ENCODE data around the gene TNFAIP3.

TNFAIP3 gene

GRCh38 chr6:137927777-137928218 is 60.7 kb downstream of the TNFAIP3 start:
- DNase-seq (ENCODE audit: low read depth, low spot score), result peak; percentile 29
- in situ Hi-C loops (cut with HindIII; ENCODE audit: low sequenced_read_pairs), result no loop called here
- TF ChIP-seq, protein P1, sequence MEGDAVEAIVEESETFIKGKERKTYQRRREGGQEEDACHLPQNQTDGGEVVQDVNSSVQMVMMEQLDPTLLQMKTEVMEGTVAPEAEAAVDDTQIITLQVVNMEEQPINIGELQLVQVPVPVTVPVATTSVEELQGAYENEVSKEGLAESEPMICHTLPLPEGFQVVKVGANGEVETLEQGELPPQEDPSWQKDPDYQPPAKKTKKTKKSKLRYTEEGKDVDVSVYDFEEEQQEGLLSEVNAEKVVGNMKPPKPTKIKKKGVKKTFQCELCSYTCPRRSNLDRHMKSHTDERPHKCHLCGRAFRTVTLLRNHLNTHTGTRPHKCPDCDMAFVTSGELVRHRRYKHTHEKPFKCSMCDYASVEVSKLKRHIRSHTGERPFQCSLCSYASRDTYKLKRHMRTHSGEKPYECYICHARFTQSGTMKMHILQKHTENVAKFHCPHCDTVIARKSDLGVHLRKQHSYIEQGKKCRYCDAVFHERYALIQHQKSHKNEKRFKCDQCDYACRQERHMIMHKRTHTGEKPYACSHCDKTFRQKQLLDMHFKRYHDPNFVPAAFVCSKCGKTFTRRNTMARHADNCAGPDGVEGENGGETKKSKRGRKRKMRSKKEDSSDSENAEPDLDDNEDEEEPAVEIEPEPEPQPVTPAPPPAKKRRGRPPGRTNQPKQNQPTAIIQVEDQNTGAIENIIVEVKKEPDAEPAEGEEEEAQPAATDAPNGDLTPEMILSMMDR (IDR thresholded peaks at IDR 0.05; ENCODE audit: low read depth, low read length), result no peak
- H3K4me3 ChIP-seq (ENCODE audit: low read depth, low read length), result no peak overlapping the region

DNA sequence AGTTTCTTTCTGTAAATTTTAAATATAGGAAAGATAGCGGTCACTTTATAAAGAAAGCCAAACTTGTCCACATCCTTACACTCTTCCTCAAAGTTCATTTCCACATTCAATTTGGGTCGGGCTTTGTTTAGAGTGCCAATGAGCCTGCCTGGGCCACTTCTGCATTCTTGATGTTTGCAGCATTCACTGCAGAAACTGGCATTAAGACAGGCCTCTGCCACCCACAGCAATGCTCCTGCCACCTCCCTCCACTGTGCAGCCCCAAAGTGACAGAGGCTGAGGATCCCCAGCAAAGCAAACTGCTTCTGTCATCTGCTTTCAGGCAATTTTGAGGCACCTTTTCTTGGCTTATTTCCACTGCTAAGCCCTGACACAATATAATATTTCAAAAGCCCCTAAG is 61.2 kb downstream of the TNFAIP3 start:
- DNase-seq (ENCODE audit: low read depth, low spot score), result no peak
- in situ Hi-C loops (cut with HindIII; ENCODE audit: low sequenced_read_pairs), result no loop called here
- no peak overlapping the region for H3K4me3 ChIP-seq (ENCODE audit: low read depth, low read length)

DNA sequence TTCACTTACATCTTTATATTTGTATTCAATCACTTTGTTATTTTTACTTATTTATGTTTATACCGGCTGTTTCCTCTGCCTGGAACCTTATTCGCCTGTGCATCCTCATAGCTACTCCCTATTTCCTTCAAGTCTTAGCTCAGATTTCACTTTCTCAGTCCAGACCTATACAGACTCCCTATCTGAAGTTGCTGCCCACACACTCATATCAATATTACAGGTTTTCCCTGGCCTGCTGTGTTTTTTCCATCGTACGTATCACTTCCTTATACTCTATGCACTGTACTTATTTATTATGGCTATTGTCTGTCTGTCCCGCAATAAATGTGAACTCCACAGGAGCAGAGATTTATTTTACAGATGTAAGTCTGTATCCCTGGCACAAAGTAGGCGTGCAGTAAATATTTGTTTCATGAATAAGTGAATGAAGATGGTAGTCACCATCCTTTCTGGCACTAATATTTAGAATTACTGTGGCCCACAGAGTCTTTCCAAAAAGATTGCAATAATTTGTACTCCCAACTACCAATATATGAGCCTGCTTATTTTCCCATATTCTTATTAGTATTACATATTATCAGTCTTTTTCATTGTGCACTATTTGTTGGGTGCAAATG is 64.9 kb downstream of the TNFAIP3 start:
- in situ Hi-C loops (cut with HindIII; ENCODE audit: low sequenced_read_pairs), result no loop called here
- no peak for DNase-seq (ENCODE audit: low read depth, low spot score)
- no peak overlapping the region for H3K4me3 ChIP-seq (ENCODE audit: low read depth, low read length)
- TF ChIP-seq, protein P1 (IDR thresholded peaks at IDR 0.05; ENCODE audit: low read depth, low read length), result no peak

More for the DNA sequence above, 61.2 kb downstream of the TNFAIP3 start:
- TF ChIP-seq, protein P1 (IDR thresholded peaks at IDR 0.05; ENCODE audit: low read depth, low read length), result no peak
